Measurements from ENCODE around the gene ANP32B.
"Not testable (repeated sequence)": the region's sequence is repeated elsewhere in the genome, so short reads cannot be mapped to it uniquely, and the experiment has no call there.

GRCh38 chr9:97996676-97997075 lies 13.5 kb downstream of the ANP32B start:
- not testable (repeated sequence) for TF ChIP-seq CTCF (IDR thresholded peaks at IDR 0.05 in 4 of 5, conservative IDR thresholded peaks at IDR 0.05 in 1 of 5); POLR2A (IDR thresholded peaks at IDR 0.05)

Measured in gastrocnemius medialis (tissue), 4 donors.